DOHH2 (cell line): Measurements from ENCODE around the gene KCTD16.

Experiments
- H3F3A ChIP-seq: fragments of 200-600 bp; sonication (generic), shearing (Covaris generic); 2 replicates; pipeline ENCODE4 v1.6.0; 2016; ENCODE audit warnings: antibody characterized with exemption, mild to moderate bottlenecking; ENCODE audit not compliant: control insufficient read depth, insufficient read depth
- H3K27ac ChIP-seq: fragments of 200-600 bp; sonication (generic); 2 replicates; pipeline ENCODE4 v1.5.1; 2014; ENCODE audit warnings: low read depth, mild to moderate bottlenecking, low read length, moderate library complexity
- H3K27me3 ChIP-seq: fragments of 200-600 bp; sonication (generic); 2 replicates; pipeline ENCODE4 v1.6.1; 2014; ENCODE audit warnings: mild to moderate bottlenecking, low read length, mixed read lengths; ENCODE audit not compliant: control insufficient read depth
- H3K36me3 ChIP-seq: fragments of 200-600 bp; sonication (generic); 2 replicates; pipeline ENCODE4 v1.6.1; 2014; ENCODE audit warnings: mild to moderate bottlenecking, low read length, moderate library complexity, mixed read lengths; ENCODE audit not compliant: control insufficient read depth
- H3K4me1 ChIP-seq: fragments of 200-600 bp; sonication (generic); 2 replicates; pipeline ENCODE4 v1.6.1; 2014; ENCODE audit warnings: mild to moderate bottlenecking, low read length, mixed read lengths; ENCODE audit not compliant: control insufficient read depth
- H3K4me2 ChIP-seq: fragments of 200-600 bp; sonication (generic); 2 replicates; pipeline ENCODE4 v1.6.0; 2014; ENCODE audit warnings: mild to moderate bottlenecking, low read length, moderate library complexity
- H3K4me3 ChIP-seq: fragments of 200-600 bp; sonication (generic); 2 replicates; pipeline ENCODE4 v1.5.1; 2014; ENCODE audit warnings: mild to moderate bottlenecking, low read length, mixed read lengths
- H3K79me2 ChIP-seq: fragments of 200-600 bp; sonication (generic); 2 replicates; pipeline ENCODE4 v1.6.1; 2014; ENCODE audit warnings: mild to moderate bottlenecking, low read length, mixed read lengths; ENCODE audit not compliant: control insufficient read depth
- H3K9me2 ChIP-seq: fragments of 200-600 bp; sonication (generic); replicated peaks from 2 replicates; pipeline ENCODE4 v1.6.1; 2014; ENCODE audit warnings: mild to moderate bottlenecking, low read length, mixed read lengths; ENCODE audit not compliant: control insufficient read depth
- H3K9me3 ChIP-seq: fragments of 200-600 bp; sonication (generic); 2 replicates; pipeline ENCODE4 v1.6.1; 2014; ENCODE audit warnings: antibody characterized with exemption, low read length, mixed read lengths; ENCODE audit not compliant: control insufficient read depth, insufficient read depth
- H4K20me1 ChIP-seq: fragments of 200-600 bp; sonication (generic); 2 replicates; pipeline ENCODE4 v1.6.0; 2014; ENCODE audit warnings: low read depth, mild to moderate bottlenecking, antibody characterized with exemption, low read length, moderate library complexity; ENCODE audit not compliant: control insufficient read depth, insufficient read depth
- CTCF ChIP-seq: fragments of 200-600 bp; sonication (generic); IDR thresholded peaks from one replicate; pipeline ENCODE4 v1.5.1; 2014; ENCODE audit warnings: antibody characterized with exemption, mild to moderate bottlenecking, low read depth, low read length; ENCODE audit not compliant: poor library complexity, severe bottlenecking
- EZH2phosphoT487 ChIP-seq: fragments of 200-600 bp; sonication (generic); IDR thresholded peaks from 2 replicates; pipeline ENCODE4 v1.6.1; 2017; ENCODE audit warnings: borderline replicate concordance, mild to moderate bottlenecking, antibody characterized with exemption, low read length, moderate library complexity, mixed read lengths

The KCTD16 gene

GRCh38 chr5:144377207-144377606, 206.5 kb downstream of the KCTD16 start:
- H3K9me2 ChIP-seq, result no peaks in the 10 kb centered on the region; the same call in 1 of the 2 replicates
- H3K79me2 ChIP-seq, result no peaks in the 10 kb centered on the region
- no peaks in the 10 kb centered on the region for H4K20me1 ChIP-seq
- peaks cover 18% of the 10 kb centered on the region for H3K4me1 ChIP-seq
- H3K4me2 ChIP-seq, result no peak overlapping the region
- H3K9me3 ChIP-seq, result peaks cover 13% of the 10 kb centered on the region
- no peaks in the 10 kb centered on the region for H3F3A ChIP-seq
- no peaks in the 10 kb centered on the region for H3K27me3 ChIP-seq
- H3K27ac ChIP-seq, result no peak overlapping the region
- H3K36me3 ChIP-seq, result no peaks in the 10 kb centered on the region
- TF ChIP-seq EZH2phosphoT487, result no peak
- TF ChIP-seq CTCF, result no peak
- H3K4me3 ChIP-seq, result no peak overlapping the region

- no peaks in the 10 kb centered on the region for H3K27me3 ChIP-seq
- no peaks in the 10 kb centered on the region for H4K20me1 ChIP-seq
- no peaks in the 10 kb centered on the region for H3F3A ChIP-seq
- H3K9me3 ChIP-seq, result peaks cover 13% of the 10 kb centered on the region
- H3K9me2 ChIP-seq, result no peaks in the 10 kb centered on the region; the same call in 1 of the 2 replicates
- peaks cover 18% of the 10 kb centered on the region for H3K4me1 ChIP-seq
- H3K36me3 ChIP-seq, result no peaks in the 10 kb centered on the region
- TF ChIP-seq CTCF (no peak), EZH2phosphoT487 (no peak)
- H3K79me2 ChIP-seq, result no peaks in the 10 kb centered on the region
- H3K4me3 ChIP-seq, result no peak overlapping the region
- no peak overlapping the region for H3K4me2 ChIP-seq
- H3K27ac ChIP-seq, result no peak overlapping the region
These were observed 208.0 kb downstream of the KCTD16 start for GRCh38 chr5:144378681-144379080.

- Histone ChIP-seq H3F3A (no peaks in the 10 kb centered on the region), H3K36me3 (no peaks in the 10 kb centered on the region), H3K9me3 (peaks cover 9% of the 10 kb centered on the region), H3K4me1 (peaks cover 20% of the 10 kb centered on the region), H3K27me3 (no peaks in the 10 kb centered on the region), H4K20me1 (no peaks in the 10 kb centered on the region), H3K4me2 (no peak overlapping the region), H3K4me3 (no peak overlapping the region), H3K27ac (no peak overlapping the region), H3K79me2 (no peaks in the 10 kb centered on the region), H3K9me2 (no peaks in the 10 kb centered on the region)
- no peak for TF ChIP-seq CTCF
- TF ChIP-seq EZH2phosphoT487, result no peak
These were observed 214.9 kb downstream of the KCTD16 start for GRCh38 chr5:144385597-144385996.

GRCh38 chr5:144386315-144386714, 215.6 kb downstream of the KCTD16 start:
- H3K27me3 ChIP-seq, result no peaks in the 10 kb centered on the region
- H3K27ac ChIP-seq, result no peak overlapping the region
- no peaks in the 10 kb centered on the region for H3K9me2 ChIP-seq
- no peak for TF ChIP-seq EZH2phosphoT487
- no peak for TF ChIP-seq CTCF
- no peak overlapping the region for H3K4me3 ChIP-seq
- H3K36me3 ChIP-seq, result no peaks in the 10 kb centered on the region
- H3K4me2 ChIP-seq, result no peak overlapping the region
- no peaks in the 10 kb centered on the region for H3F3A ChIP-seq
- H3K9me3 ChIP-seq, result peaks cover 6% of the 10 kb centered on the region
- H3K79me2 ChIP-seq, result no peaks in the 10 kb centered on the region
- H3K4me1 ChIP-seq, result peaks cover 13% of the 10 kb centered on the region
- H4K20me1 ChIP-seq, result no peaks in the 10 kb centered on the region
